ENCODE data around the gene DHRS11.

The DHRS11 gene

DNA sequence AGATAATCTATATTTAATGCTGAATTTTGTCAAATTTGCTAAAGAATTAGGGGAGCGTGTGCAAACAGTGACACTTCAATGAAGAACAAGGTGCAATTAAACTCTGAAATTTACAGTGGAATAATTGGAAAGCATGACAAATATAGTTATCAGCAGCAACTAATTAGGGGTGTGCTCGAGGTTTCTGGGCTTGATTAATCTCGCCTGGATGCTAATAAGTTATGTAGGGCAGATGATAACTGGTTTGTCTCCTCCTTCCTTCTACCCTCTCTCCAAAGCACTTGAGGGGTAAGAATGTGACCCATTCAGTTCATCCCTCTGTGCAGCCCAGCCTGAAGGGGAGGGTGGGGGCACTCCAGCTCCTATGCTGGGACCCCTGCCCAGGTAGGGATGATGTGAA is 31.6 kb downstream of the DHRS11 start:
- TF ChIP-seq, protein P1, sequence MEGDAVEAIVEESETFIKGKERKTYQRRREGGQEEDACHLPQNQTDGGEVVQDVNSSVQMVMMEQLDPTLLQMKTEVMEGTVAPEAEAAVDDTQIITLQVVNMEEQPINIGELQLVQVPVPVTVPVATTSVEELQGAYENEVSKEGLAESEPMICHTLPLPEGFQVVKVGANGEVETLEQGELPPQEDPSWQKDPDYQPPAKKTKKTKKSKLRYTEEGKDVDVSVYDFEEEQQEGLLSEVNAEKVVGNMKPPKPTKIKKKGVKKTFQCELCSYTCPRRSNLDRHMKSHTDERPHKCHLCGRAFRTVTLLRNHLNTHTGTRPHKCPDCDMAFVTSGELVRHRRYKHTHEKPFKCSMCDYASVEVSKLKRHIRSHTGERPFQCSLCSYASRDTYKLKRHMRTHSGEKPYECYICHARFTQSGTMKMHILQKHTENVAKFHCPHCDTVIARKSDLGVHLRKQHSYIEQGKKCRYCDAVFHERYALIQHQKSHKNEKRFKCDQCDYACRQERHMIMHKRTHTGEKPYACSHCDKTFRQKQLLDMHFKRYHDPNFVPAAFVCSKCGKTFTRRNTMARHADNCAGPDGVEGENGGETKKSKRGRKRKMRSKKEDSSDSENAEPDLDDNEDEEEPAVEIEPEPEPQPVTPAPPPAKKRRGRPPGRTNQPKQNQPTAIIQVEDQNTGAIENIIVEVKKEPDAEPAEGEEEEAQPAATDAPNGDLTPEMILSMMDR (IDR thresholded peaks at IDR 0.05), result no peak
- intact Hi-C loops (cut with DNase I; ENCODE audit: low total_unique reads), result no loop called here
- Histone ChIP-seq H3K27ac (no peak overlapping the region), H3K27me3 (peaks cover 0 to 12% of the 10 kb centered on the region in 2 donors), H3K36me3 (no peaks in the 10 kb centered on the region), H3K4me3 (no peak overlapping the region), H3K9me3 (no peaks in the 10 kb centered on the region), H3K4me1 (no peaks in the 10 kb centered on the region)
- no peak for DNase-seq

GRCh38 chr17:36625188-36625587 is 33.5 kb downstream of the DHRS11 start:
- Histone ChIP-seq H3K27me3 (peaks cover 0 to 17% of the 10 kb centered on the region in 2 donors), H3K4me3 (no peak overlapping the region), H3K27ac (no peak overlapping the region), H3K9me3 (no peaks in the 10 kb centered on the region), H3K4me1 (no peaks in the 10 kb centered on the region), H3K36me3 (no peaks in the 10 kb centered on the region)
- DNase-seq, result no peak
- intact Hi-C loops (cut with DNase I; ENCODE audit: low total_unique reads), result loop anchor here (5.0 kb wide), 1 partner anchor 422 kb away; no protein-coding TSS in a partner anchor
- TF ChIP-seq, protein P1 (IDR thresholded peaks at IDR 0.05), result no peak

DNA sequence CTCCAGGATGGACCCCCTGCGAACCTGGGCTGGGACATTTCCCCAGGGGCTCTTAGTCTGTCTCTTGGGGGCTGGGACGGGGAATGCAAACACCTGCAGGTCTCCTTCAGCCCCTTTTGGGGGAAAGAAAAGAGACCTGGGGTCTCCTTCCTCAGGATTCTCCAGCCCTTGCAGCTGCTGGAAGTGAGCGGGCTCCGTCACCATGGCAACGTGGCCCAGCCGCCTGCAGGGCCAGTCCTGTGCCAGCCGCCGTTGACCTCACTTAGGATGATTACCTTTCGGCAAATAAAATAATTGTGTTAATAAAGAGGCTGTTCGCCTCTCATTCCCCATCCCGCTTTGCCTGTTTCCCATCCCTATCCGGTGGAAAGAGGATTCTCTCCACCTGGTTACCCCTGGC is 35.4 kb downstream of the DHRS11 start:
- no peak for DNase-seq

GRCh38 chr17:36628576-36628975 is 36.9 kb downstream of the DHRS11 start:
- no peak overlapping the region for H3K27ac ChIP-seq
- no peak overlapping the region for H3K4me3 ChIP-seq
- TF ChIP-seq, protein P1 (IDR thresholded peaks at IDR 0.05), result no peak
- no peaks in the 10 kb centered on the region for H3K36me3 ChIP-seq
- intact Hi-C loops (cut with DNase I; ENCODE audit: low total_unique reads), result loop anchor here (5.0 kb wide), 1 partner anchor 419 kb away; no protein-coding TSS in a partner anchor
- H3K4me1 ChIP-seq, result no peaks in the 10 kb centered on the region
- no peaks in the 10 kb centered on the region for H3K9me3 ChIP-seq
- no peak for DNase-seq
- peaks cover 0 to 29% of the 10 kb centered on the region in 2 donors for H3K27me3 ChIP-seq

More for the DNA sequence above, 35.4 kb downstream of the DHRS11 start:
- Histone ChIP-seq H3K27ac (no peak overlapping the region), H3K4me1 (no peaks in the 10 kb centered on the region), H3K27me3 (peaks cover 0 to 25% of the 10 kb centered on the region in 2 donors), H3K36me3 (no peaks in the 10 kb centered on the region), H3K4me3 (no peak overlapping the region), H3K9me3 (no peaks in the 10 kb centered on the region)
- intact Hi-C loops (cut with DNase I; ENCODE audit: low total_unique reads), result loop anchor here (5.0 kb wide), 1 partner anchor 420 kb away; no protein-coding TSS in a partner anchor
- TF ChIP-seq, protein P1 (IDR thresholded peaks at IDR 0.05), result no peak

GRCh38 chr17:36629252-36629847 is 37.7 kb downstream of the DHRS11 start:
- H3K36me3 ChIP-seq, result no peaks in the 10 kb centered on the region
- H3K4me3 ChIP-seq, result no peak overlapping the region
- H3K4me1 ChIP-seq, result no peaks in the 10 kb centered on the region
- no peaks in the 10 kb centered on the region for H3K9me3 ChIP-seq
- intact Hi-C loops (cut with DNase I; ENCODE audit: low total_unique reads), result loop anchor here (5.0 kb wide), 1 partner anchor 418 kb away; no protein-coding TSS in a partner anchor
- no peak overlapping the region for H3K27ac ChIP-seq
- peaks cover 0 to 37% of the 10 kb centered on the region in 2 donors for H3K27me3 ChIP-seq
- peak; percentile 63 to 79 for DNase-seq
- TF ChIP-seq, protein P1 (IDR thresholded peaks at IDR 0.05), result peak; percentile 94 to 96
